Activated CD4-positive, alpha-beta T cell treated with anti-CD3 and anti-CD28 coated beads for 48 hours (primary cell): ENCODE results near the gene FRAS1.
"Not testable (repeated sequence)": the region's sequence is repeated elsewhere in the genome, so short reads cannot be mapped to it uniquely, and the experiment has no call there.

ENCODE experiments used
- DNase-seq: peaks from one replicate; pipeline ENCODE4 v3.0.0-alpha.2; 2020

The FRAS1 gene

GRCh38 chr4:78297116-78297800, 240.1 kb downstream of the FRAS1 start:
- DNase-seq = no peak

- DNase-seq = no peak
Observed at GRCh38 chr4:78298618-78299017, 241.5 kb downstream of the FRAS1 start.

GRCh38 chr4:78299565-78299972, 242.4 kb downstream of the FRAS1 start:
- DNase-seq = no peak

DNA sequence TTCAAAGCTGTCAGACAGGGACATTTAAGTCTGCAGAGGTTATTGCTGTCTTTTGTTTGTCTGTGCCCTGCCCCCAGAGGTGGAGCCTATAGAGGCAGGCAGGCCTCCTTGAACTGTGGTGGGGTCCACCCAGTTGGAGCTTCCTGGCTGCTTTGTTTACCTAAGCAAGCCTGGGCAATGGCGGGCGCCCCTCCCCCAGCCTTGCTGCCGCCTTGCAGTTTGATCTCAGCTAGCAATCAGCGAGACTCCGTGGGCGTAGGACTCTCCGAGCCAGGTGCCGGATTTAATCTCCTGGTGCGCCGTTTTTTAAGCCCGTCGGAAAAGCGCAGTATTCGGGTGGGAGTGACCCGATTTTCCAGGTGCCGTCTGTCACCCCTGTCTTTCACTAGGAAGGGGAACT, 250.1 kb downstream of the FRAS1 start:
- not testable (repeated sequence) for DNase-seq

- no peak for DNase-seq
Observed at GRCh38 chr4:78308517-78308916, 251.4 kb downstream of the FRAS1 start.

- DNase-seq = no peak
Observed at GRCh38 chr4:78309352-78309751, 252.2 kb downstream of the FRAS1 start.

DNA sequence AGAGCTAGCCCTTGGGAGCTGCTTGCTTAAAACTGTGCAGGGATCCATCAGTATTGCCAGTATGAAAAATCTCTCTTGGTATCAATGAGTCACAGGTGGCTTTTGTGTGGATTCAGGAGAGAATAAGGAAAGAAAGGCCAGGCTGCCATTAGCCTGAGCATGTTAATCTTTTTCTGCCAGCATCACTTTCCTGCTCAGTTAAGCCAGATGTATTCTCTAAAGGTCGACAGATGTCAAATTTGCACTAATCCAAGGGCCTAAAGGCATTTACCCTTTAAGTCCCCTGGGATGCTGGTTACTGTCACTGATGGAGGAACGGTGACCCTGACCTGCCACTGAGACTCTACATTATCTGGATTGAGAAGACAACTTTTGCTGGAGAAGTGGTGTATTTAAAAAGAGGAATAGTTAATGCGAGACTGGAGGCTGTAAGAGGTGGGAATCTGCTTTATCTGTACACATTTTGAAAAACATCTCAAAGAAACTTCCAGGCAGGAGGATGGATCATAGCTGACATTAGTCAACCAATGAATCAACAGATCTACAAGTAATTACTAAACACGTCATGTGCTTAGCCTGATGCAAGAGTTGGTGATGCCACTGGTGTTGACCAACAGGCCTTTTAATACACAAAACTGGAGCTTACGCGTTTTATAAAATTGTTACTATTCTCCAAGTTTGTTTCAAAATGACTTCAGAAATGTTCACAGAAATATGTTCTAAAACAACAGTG, 253.1 kb downstream of the FRAS1 start:
- DNase-seq = no peak

DNA sequence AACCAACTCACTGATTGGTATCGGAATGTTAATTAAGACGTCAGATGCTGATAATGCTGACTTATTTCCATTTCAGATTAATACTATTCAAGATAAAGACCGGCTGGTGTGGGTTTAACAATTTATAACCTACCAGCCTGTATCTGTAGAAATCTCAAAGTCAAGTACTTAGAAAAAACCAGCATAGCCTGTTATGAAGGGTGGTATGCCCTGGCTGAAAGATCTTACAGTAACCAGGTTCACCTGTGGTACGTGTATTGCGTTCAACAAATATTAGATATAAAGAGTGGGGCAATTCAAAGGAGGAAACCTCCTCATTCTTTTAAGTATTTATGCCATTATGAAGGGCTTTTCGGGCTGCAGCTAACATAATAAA, 253.6 kb downstream of the FRAS1 start:
- no peak for DNase-seq

DNA sequence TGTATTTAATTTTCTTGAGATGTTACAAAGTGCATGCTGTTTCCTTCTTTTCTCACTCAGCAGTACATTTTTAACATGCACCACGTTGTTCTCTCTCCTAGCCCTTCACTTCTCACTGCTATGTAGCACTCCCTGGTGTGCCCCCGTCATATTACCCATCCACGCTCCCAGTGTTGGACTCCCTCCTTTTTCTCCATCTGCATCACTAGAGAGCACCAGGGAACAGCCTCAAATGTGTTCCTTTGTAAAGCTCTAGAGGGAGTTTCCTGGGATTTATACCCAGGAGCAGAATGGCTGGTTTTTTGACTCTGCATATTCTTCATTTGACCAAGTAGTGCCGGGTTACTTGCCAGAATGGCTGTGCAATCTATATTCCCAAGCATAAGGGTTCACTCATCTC, 254.2 kb downstream of the FRAS1 start:
- no peak for DNase-seq

- no peak for DNase-seq
Observed at GRCh38 chr4:78312989-78313753, 256.0 kb downstream of the FRAS1 start.

DNA sequence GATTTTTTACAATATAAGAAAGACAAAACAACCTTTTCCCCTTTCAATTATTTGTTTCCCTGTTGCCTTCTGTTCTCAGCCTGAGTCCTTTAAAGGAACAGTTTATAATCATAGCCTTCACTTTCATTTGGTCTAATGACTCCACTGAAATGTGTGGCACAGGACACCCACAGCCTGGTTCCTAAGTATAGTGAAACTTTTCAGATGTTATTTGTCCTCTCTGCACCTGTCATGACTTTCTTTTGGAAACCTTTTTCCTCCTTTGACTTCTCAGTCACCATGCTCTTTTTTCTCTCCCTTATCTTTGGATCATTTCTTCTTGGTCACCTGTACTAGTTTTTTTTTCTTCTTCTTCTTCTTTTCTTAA, 256.6 kb downstream of the FRAS1 start:
- DNase-seq = no peak

DNA sequence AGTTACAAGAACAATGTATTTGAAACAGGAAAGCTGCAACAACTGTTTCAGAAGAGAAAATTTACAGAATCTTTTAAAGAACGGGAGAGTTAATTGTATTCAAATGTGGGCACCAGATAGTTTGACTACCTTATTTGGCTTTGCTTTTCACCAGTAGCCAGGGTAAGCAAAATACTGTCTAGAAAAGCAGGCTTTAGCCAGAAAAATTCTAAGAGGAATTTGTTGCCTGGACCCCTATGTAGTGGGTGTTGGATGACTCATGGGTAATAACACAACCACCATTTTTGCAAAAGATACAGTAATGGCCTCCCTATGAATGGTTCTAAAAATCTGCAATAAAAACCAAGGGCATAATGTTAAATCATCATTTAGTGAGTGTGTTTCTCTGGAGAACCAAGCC, 261.0 kb downstream of the FRAS1 start:
- no peak for DNase-seq

DNA sequence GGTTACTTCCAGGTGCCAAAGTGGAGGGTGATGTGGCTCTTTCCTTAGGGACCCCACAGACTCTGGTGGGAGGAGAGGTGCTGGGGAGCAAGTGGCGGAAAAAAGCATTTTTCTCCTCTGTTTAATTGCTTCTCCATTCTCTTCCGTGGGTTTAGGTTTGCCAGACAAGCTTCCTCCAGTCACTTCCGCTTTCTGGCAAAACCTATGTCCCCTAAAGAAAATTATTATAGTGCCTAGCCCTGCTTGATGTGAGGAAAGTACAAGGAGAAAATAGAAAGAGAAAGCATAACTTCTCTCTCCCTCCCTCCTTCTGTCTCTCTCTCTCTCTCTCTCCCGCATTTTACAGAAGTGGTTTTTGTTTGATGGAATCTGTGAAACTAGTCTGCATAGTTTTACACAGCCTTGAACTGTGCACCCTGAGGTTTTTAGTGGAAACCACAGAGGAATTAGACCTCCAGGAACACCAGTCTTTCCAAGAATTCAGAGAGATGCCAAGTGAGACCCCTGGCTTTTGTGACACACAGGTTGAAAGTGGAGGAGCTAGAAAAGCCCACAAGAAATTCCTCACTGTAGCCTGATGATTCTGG, 263.3 kb downstream of the FRAS1 start:
- DNase-seq = no peak

- DNase-seq = no peak
Observed at GRCh38 chr4:78322032-78322431, 264.9 kb downstream of the FRAS1 start.

DNA sequence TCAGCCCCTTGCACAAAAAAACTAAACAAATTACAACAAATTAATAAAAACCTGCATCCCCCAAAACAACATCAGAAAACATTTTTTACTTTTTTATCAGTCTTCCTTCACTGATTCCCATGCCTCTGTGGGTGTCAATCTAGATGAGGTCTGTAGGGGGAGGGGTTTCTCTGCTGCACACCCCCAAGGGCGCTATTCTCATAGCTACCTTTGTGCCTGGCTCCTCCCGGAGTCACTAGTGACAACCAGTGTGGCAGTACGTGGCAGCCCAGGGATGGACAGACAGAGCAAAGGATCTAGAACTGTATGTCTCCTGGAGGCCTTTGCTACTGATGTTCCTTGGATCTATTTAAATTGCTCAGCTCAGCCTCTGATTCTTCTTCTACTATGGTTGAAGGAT, 266.3 kb downstream of the FRAS1 start:
- DNase-seq = no peak

GRCh38 chr4:78324625-78325024, 267.5 kb downstream of the FRAS1 start:
- no peak for DNase-seq

DNA sequence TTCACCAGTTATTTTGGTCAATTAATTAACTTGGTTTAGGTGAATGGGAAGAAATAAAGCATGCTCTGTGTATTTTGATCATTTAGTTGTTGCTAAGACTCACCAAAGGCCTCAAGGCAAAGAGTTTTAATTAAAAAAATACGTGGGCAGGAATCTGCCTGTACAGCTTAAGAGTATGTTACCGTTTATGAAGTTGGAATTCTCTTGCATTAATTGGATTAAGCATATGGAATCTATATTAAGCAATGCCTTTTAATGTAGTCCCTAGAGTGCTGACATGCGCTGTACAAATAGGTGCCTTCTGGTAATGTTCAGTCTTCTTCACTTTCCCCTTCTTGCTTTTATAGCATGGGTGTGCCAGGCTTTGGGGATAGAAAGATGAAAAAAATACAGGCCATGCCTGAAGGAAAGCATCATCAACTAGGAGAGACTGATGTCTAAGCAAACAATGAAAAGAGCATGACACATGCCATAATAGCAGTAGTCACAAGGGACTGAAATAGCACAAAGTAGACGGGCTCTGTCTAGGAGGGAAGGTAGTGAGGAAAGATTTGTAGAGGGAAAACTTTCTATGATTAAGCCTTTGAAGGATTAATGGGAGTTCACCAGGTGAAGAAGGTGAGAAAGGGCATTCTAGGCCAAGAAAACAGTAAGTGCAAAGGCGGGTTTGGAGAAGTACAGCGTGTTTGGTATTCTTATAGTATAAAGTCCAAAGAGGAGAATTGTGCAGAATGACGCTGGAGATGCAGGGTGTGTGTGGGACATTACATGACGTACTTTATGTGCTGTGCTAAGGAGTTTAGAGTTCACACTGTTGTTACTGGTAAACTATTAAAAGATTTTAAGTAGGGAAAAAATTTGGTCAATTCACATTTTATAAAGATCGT, 268.4 kb downstream of the FRAS1 start:
- DNase-seq = no peak

GRCh38 chr4:78328591-78328990, 271.5 kb downstream of the FRAS1 start:
- DNase-seq = not testable (repeated sequence)

DNA sequence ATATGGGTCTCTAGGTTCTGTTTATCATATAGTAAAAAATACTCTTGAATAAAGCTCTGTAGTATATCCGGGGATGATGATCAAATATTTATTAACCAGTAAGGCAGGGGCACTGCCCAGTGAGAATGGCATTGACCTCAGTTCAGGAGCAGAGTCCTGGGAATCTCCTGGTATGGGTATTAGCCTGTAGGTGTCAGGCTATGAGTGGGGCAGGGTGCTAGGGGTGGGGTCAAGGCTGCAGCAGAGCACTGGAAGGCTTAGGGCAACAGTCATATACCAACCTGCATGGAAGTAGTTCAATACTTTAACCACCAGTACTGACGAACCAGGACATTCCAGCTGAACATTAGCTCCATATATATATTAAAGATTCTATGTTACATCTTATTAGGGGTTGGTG, 274.1 kb downstream of the FRAS1 start:
- no peak for DNase-seq

GRCh38 chr4:78331965-78332364, 274.8 kb downstream of the FRAS1 start:
- no peak for DNase-seq

- DNase-seq = no peak
Observed at GRCh38 chr4:78332976-78333375, 275.9 kb downstream of the FRAS1 start.

- DNase-seq = no peak
Observed at GRCh38 chr4:78336093-78336943, 279.2 kb downstream of the FRAS1 start.
